Neural cell (in vitro differentiated cells): ENCODE measurements around the gene YAE1. TPM values are rescaled to one million over a fixed set of nuclear protein-coding genes. Genes with fewer than 3 reads are reported as not detected.

ENCODE experiments used
- H2AFZ ChIP-seq: fragments of 200-600, 300-800 bp; sonication (generic), shearing (Covaris generic); 2 replicates; pipeline ENCODE4 v1.6.0; 2014; ENCODE audit warnings: low read depth, mild to moderate bottlenecking, antibody characterized with exemption, low read length, moderate library complexity
- H3F3A ChIP-seq: fragments of 200-600 bp; shearing (Covaris generic); 2 replicates; pipeline ENCODE4 v1.6.1; 2016; ENCODE audit warnings: mild to moderate bottlenecking, moderate library complexity, mixed read lengths, antibody characterized with exemption, low read length; ENCODE audit not compliant: insufficient read depth, poor library complexity, severe bottlenecking
- H3K27ac ChIP-seq: fragments of 200-600, 300-800 bp; sonication (generic), shearing (Covaris generic); 2 replicates; pipeline ENCODE4 v1.5.1; 2014; ENCODE audit warnings: mild to moderate bottlenecking, low read length, moderate library complexity
- H3K27me3 ChIP-seq: fragments of 300-800, 200-600 bp; sonication (generic), shearing (Covaris generic); 2 replicates; pipeline ENCODE4 v1.6.0; 2014; ENCODE audit warnings: mild to moderate bottlenecking, low read depth, low read length, moderate library complexity; ENCODE audit not compliant: insufficient read depth
- H3K36me3 ChIP-seq: fragments of 300-800, 200-600 bp; sonication (generic), shearing (Covaris generic); 2 replicates; pipeline ENCODE4 v1.5.1; 2014; ENCODE audit warnings: mild to moderate bottlenecking, antibody characterized with exemption, low read length, moderate library complexity; ENCODE audit not compliant: insufficient read depth
- H3K4me2 ChIP-seq: fragments of 300-800, 200-600 bp; sonication (generic), shearing (Covaris generic); 2 replicates; pipeline ENCODE4 v1.6.0; 2014; ENCODE audit warnings: mild to moderate bottlenecking, low read length
- H3K4me3 ChIP-seq: fragments of 300-800, 200-600 bp; sonication (generic), shearing (Covaris generic); 2 replicates; pipeline ENCODE4 v1.5.1; 2014; ENCODE audit warnings: mild to moderate bottlenecking, low read length, moderate library complexity
- H3K79me2 ChIP-seq: fragments of 200-600 bp; shearing (Covaris generic); replicated peaks from 2 replicates; pipeline ENCODE4 v1.6.0; 2014; ENCODE audit warnings: mild to moderate bottlenecking, low read length, moderate library complexity; ENCODE audit not compliant: insufficient read depth
- H3K9ac ChIP-seq: fragments of 300-800, 200-600 bp; sonication (generic), shearing (Covaris generic); 2 replicates; pipeline ENCODE4 v1.6.1; 2016; ENCODE audit warnings: mild to moderate bottlenecking, low read length, mixed read lengths
- H3K9me2 ChIP-seq: fragments of 200-600 bp; shearing (Covaris generic); 2 replicates; pipeline ENCODE4 v1.6.1; 2016; ENCODE audit warnings: mild to moderate bottlenecking, low read length, mixed read lengths; ENCODE audit not compliant: insufficient read depth
- H3K9me3 ChIP-seq: fragments of 200-600, 300-800 bp; sonication (generic), shearing (Covaris generic); 2 replicates; pipeline ENCODE4 v1.6.1; 2016; ENCODE audit warnings: mild to moderate bottlenecking, mixed run types, low read length, moderate library complexity, mixed read lengths
- H4K20me1 ChIP-seq: fragments of 200-600 bp; shearing (Covaris generic); 2 replicates; pipeline ENCODE4 v1.6.1; 2016; ENCODE audit warnings: mild to moderate bottlenecking, mixed run types; ENCODE audit not compliant: insufficient read depth
- CTCF ChIP-seq: fragments of 450-650 bp; IDR thresholded peaks from 2 replicates; pipeline ENCODE4 v1.5.1; 2014; ENCODE audit warnings: antibody characterized with exemption, mild to moderate bottlenecking, moderate library complexity; ENCODE audit not compliant: poor library complexity, severe bottlenecking
- EP300 ChIP-seq: fragments of 450-650 bp; conservative IDR thresholded peaks from 2 replicates; pipeline ENCODE4 v1.6.1; 2014; ENCODE audit warnings: antibody characterized with exemption, mild to moderate bottlenecking, moderate library complexity; ENCODE audit not compliant: poor library complexity, severe bottlenecking
- EZH2 ChIP-seq: fragments of 200-600, 300-800 bp; shearing (Covaris generic), sonication (generic); IDR thresholded peaks from 2 replicates; pipeline ENCODE4 v1.6.1; 2014; ENCODE audit warnings: antibody characterized with exemption, low read length, borderline replicate concordance, mild to moderate bottlenecking; ENCODE audit not compliant: insufficient read depth, poor library complexity, severe bottlenecking
- MXI1 ChIP-seq: fragments of 450-650 bp; conservative IDR thresholded peaks from 2 replicates; pipeline ENCODE4 v1.6.1; 2014; ENCODE audit warnings: antibody characterized with exemption, mild to moderate bottlenecking; ENCODE audit not compliant: poor library complexity, severe bottlenecking
- POLR2AphosphoS5 ChIP-seq: IDR thresholded peaks from 2 replicates; pipeline ENCODE4 v1.6.1; 2012
- RAD21 ChIP-seq: fragments of 450-650 bp; conservative IDR thresholded peaks from 2 replicates; pipeline ENCODE4 v1.6.1; 2014; ENCODE audit warnings: antibody characterized with exemption, mild to moderate bottlenecking, moderate library complexity
- REST ChIP-seq: IDR thresholded peaks from 2 replicates; pipeline ENCODE4 v1.6.1; 2012; ENCODE audit warnings: borderline replicate concordance
- SMC3 ChIP-seq: fragments of 450-650 bp; conservative IDR thresholded peaks from 2 replicates; pipeline ENCODE4 v1.6.1; 2014; ENCODE audit warnings: antibody characterized with exemption, mild to moderate bottlenecking, moderate library complexity; ENCODE audit not compliant: poor library complexity
- TAF1 ChIP-seq: IDR thresholded peaks from 2 replicates; pipeline ENCODE4 v1.6.1; 2012; ENCODE audit warnings: low read depth
- polyA plus RNA-seq: library from polyadenylated mRNA; depleted of rRNA; stranded (reverse); fragments of >200 nt; gene quantifications from 2 replicates; pipeline ENCODE4 v1.2.3, GENCODE V29; 2014

Gene YAE1
- polyA plus RNA-seq, 1 donor from 2014 or later = 85.2 TPM

- Histone ChIP-seq H3K9me2 (no peaks in the 10 kb centered on the region), H3K9ac (no peak overlapping the region), H3K9me3 (no peaks in the 10 kb centered on the region), H3F3A (no peaks in the 10 kb centered on the region), H3K79me2 (peaks cover under 1% of the 10 kb centered on the region), H3K27ac (no peak overlapping the region), H3K27me3 (no peaks in the 10 kb centered on the region), H3K4me2 (no peak overlapping the region), H2AFZ (no peak overlapping the region), H4K20me1 (no peaks in the 10 kb centered on the region), H3K36me3 (peaks cover 2% of the 10 kb centered on the region), H3K4me3 (no peak overlapping the region)
- TF ChIP-seq EZH2 = no peak
- TF ChIP-seq SMC3 = no peak
Measured at GRCh38 chr7:39577229-39577874, 11.1 kb downstream of the YAE1 start.

DNA sequence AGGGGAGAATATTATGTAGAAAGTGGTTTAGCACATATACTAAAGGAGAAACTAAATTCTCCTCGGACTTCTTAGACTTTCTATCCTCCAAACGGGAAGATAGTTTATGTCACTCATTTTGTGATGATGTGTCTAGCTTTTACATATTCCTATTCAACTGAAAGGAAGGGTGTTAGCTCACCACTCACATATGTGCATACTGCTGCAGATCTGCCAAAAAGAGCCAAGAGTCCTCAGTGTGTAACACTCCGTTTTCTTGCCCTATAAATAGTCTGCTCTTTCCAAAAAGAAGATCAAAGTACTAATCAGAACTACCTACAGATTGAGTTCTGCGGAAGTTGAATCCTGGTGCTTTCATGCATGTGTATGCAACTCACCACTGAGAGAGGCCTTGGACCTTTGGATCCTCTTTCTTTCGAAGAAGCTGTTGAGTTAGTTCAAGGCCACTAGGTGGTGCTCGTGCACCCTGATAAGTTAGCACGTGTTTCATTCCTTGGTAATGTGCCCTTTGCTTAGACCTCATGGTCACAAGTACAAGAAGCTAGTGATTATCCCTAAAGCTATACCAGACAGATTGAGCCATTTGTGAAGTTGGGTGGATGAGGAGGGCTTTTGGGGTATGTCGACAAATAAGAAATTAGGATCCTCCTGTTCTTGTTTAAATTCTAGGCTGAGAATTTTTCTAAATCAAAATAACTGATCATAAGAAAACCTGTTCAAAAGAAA lies 14.1 kb downstream of the YAE1 start:
- Histone ChIP-seq H3K36me3 (no peaks in the 10 kb centered on the region), H3K27me3 (no peaks in the 10 kb centered on the region), H3K79me2 (no peaks in the 10 kb centered on the region), H3K27ac (no peak overlapping the region), H3K9me3 (no peaks in the 10 kb centered on the region), H3K9ac (no peak overlapping the region), H4K20me1 (no peaks in the 10 kb centered on the region), H3F3A (no peaks in the 10 kb centered on the region), H3K4me2 (no peak overlapping the region), H3K4me3 (no peak overlapping the region), H3K9me2 (no peaks in the 10 kb centered on the region), H2AFZ (no peak overlapping the region)
- TF ChIP-seq EZH2 = no peak
- TF ChIP-seq REST = no peak
- TF ChIP-seq EP300 = no peak
- TF ChIP-seq CTCF = peak; percentile 94
- peak; percentile 92 for TF ChIP-seq SMC3
- peak; percentile 88 for TF ChIP-seq MXI1
- no peak for TF ChIP-seq POLR2AphosphoS5
- peak; percentile 93 for TF ChIP-seq RAD21
- TF ChIP-seq TAF1 = no peak
